Measurements from ENCODE around the gene PEBP1.

PEBP1 gene

DNA sequence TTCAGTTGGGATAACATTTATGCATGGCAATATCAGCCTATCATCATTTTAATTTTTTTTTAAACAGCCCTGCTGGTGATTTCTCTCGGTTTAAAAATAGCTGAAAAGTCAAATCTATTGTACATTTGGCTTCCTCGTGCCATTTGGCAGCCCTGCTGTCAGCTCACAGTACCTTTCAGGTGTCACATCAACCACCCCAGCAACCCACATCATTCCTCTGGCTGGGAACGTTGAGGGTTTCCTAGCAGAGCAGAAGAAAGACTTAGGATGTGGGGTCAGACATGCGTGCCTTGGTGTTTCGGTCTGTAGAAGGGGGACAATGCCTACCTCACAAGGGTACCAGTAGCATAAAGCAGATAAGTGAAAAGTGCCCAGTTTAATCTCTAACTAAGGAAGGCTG lies 15.8 kb downstream of the PEBP1 start:
- no peaks in the 10 kb centered on the region for H3K27me3 Mint-ChIP-seq
- peaks cover 31% of the 10 kb centered on the region for H3K36me3 Mint-ChIP-seq (ENCODE audit: low read depth)
- no peak overlapping the region for H3K4me3 Mint-ChIP-seq
- no peaks in the 10 kb centered on the region for H3K9me3 Mint-ChIP-seq
- H3K27ac Mint-ChIP-seq = no peak overlapping the region
- no peaks in the 10 kb centered on the region for H3K4me1 Mint-ChIP-seq (ENCODE audit: low read depth)

DNA sequence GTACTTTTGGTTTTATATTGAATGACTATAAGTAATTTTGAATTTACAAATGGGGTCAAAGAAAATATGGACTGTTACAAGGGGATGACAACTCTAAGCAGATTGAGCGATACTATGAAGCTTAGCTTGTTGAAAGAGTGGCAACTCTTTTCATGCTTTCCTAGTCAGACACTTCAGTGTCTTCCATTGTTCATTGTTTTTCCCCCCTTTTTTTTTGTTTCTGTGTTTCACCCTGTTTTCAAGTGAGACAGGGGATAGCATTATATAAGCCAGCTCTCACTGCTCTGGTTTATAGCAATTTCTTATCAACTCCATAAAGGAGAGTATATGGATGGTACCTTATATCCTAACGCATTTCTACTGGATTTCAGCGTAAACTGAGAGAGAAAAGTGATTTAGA lies 24.6 kb downstream of the PEBP1 start:
- H3K27me3 Mint-ChIP-seq = no peaks in the 10 kb centered on the region
- H3K4me3 Mint-ChIP-seq = no peak overlapping the region
- peaks cover 37% of the 10 kb centered on the region for H3K36me3 Mint-ChIP-seq (ENCODE audit: low read depth)
- peaks cover 13% of the 10 kb centered on the region for H3K4me1 Mint-ChIP-seq (ENCODE audit: low read depth)
- H3K27ac Mint-ChIP-seq = no peak overlapping the region
- no peaks in the 10 kb centered on the region for H3K9me3 Mint-ChIP-seq

DNA sequence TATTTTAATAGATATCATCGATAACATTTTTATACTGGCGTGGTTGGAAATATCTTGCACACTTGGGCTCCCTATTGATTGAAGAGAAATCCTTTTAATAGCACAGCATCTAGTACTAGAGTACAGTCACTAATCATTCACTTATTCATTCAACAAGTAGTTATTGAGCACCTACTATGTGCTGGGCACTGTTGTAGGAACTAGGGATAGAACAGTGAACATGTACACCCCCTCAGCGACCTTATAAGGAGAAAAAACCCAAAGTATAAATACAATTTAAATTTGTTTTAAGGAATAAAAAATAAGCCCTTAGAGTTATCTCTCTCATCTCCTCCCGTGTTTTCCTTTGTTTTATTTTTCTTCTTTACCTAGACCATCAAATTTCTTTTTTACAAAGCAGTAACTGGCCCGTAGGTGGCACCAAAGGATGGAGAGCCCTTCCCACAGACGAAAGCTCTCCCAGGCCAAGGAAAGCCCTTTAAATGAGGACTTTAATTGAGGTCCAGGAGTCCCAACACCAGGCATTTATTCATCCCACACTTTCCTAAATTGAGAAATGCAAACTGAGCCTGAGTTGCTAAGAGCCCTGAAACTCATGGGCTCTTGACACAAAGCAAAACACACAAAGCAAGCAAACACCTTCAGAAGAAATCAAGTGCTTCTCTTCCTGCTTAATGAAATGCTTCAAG lies 29.0 kb downstream of the PEBP1 start:
- no peaks in the 10 kb centered on the region for H3K9me3 Mint-ChIP-seq
- peaks cover 32% of the 10 kb centered on the region for H3K4me1 Mint-ChIP-seq (ENCODE audit: low read depth)
- peaks cover 51% of the 10 kb centered on the region for H3K36me3 Mint-ChIP-seq (ENCODE audit: low read depth)
- no peak overlapping the region for H3K27ac Mint-ChIP-seq
- no peak overlapping the region for H3K4me3 Mint-ChIP-seq
- H3K27me3 Mint-ChIP-seq = no peaks in the 10 kb centered on the region

DNA sequence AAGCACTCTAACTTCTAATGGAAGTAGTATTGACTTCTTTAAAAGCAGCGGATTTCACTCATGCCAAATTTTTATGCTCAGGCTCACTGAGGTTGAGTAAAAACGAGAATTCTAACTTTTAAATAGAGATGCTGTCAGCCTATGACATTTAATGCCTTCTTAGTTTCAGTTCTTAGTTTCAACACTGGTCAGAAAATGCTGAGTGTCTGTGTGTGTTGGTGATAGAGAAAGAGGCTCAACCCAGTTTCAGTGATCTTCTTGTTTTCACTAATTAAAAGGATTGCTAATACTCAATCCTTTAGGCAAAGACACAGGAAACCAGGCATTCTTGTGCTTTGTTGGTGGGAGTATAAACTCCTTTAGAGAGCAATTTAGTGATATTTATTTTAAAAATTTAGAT lies 31.0 kb downstream of the PEBP1 start:
- H3K4me1 Mint-ChIP-seq (ENCODE audit: low read depth) = peaks cover 32% of the 10 kb centered on the region
- no peaks in the 10 kb centered on the region for H3K9me3 Mint-ChIP-seq
- H3K4me3 Mint-ChIP-seq = no peak overlapping the region
- no peak overlapping the region for H3K27ac Mint-ChIP-seq
- peaks cover 51% of the 10 kb centered on the region for H3K36me3 Mint-ChIP-seq (ENCODE audit: low read depth)
- no peaks in the 10 kb centered on the region for H3K27me3 Mint-ChIP-seq

DNA sequence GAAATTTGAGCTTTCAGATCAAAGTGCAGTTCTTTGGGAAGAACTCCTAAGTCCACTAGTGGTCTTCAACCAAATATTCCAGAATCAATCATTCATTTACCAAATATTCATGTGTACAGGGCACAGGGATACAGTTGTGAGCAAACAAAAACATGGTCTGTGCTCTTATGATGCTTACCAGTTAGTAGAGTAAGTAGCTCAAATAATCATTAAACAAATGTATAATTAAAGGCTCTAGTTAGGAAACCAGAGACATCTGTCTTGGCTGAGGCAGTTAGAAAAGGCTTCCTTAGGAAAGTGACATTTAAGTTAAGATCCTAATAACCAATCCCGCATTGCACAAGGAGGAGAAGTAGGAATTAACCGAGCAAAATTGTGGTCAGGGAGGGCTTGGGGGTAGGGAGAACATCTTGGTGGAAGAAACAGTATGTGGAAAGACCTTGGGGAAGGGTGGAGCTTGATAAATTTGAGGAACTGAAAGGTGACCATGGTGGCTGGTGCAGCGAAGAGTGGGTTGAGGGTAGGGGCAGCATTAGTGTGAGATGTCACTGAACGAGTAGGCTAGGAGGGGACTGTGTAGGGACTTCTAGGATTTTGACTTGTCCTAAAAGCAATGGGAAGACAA lies 40.0 kb downstream of the PEBP1 start:
- Mint-ChIP-seq H3K4me3 (no peak overlapping the region), H3K9me3 (no peaks in the 10 kb centered on the region), H3K27me3 (no peaks in the 10 kb centered on the region), H3K36me3 (ENCODE audit: low read depth) (peaks cover 52% of the 10 kb centered on the region), H3K27ac (no peak overlapping the region), H3K4me1 (ENCODE audit: low read depth) (no peaks in the 10 kb centered on the region)

DNA sequence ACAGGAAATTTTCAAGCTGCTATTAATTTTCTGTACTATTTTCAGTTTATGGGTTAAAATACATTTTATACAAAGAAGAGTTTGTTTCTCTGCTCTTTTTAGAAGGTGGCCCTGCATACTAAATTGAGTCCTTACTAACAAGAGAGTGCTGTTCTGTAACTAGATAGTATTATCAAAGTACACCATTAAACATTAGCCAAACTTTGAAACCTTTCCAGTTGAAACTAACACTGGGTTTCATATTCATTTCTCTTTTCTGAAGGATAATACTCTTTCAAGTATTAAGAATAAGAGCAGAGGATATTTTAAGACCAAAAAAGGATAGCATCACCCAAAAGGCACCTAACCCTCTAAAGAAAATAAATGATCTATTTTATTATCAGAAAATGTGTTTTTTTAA lies 47.2 kb downstream of the PEBP1 start:
- H3K4me1 Mint-ChIP-seq (ENCODE audit: low read depth) = peaks cover 11% of the 10 kb centered on the region
- H3K27me3 Mint-ChIP-seq = no peaks in the 10 kb centered on the region
- no peak overlapping the region for H3K27ac Mint-ChIP-seq
- no peaks in the 10 kb centered on the region for H3K9me3 Mint-ChIP-seq
- H3K36me3 Mint-ChIP-seq (ENCODE audit: low read depth) = peaks cover 27% of the 10 kb centered on the region
- no peak overlapping the region for H3K4me3 Mint-ChIP-seq

DNA sequence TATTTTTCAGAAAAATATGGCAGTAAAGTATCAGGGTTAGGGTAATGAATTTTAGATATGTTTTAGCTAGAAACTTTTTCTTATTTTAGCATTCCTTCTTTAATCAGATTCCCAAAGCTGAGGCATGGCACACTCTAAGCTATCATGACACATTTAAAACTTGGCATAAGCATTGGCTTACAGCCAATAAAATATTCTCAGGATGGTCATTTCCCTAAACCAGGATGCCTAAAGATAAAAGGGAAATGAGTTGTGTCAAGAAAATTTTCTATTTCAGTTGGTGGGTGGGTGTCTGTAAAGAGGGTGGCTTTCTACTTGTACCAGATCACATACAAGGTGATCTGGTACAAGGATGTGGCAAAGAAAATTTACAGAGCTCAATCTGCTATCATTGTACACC lies 47.8 kb downstream of the PEBP1 start:
- no peak overlapping the region for H3K27ac Mint-ChIP-seq
- no peak overlapping the region for H3K4me3 Mint-ChIP-seq
- peaks cover 28% of the 10 kb centered on the region for H3K36me3 Mint-ChIP-seq (ENCODE audit: low read depth)
- no peaks in the 10 kb centered on the region for H3K27me3 Mint-ChIP-seq
- H3K4me1 Mint-ChIP-seq (ENCODE audit: low read depth) = peaks cover 11% of the 10 kb centered on the region
- no peaks in the 10 kb centered on the region for H3K9me3 Mint-ChIP-seq

DNA sequence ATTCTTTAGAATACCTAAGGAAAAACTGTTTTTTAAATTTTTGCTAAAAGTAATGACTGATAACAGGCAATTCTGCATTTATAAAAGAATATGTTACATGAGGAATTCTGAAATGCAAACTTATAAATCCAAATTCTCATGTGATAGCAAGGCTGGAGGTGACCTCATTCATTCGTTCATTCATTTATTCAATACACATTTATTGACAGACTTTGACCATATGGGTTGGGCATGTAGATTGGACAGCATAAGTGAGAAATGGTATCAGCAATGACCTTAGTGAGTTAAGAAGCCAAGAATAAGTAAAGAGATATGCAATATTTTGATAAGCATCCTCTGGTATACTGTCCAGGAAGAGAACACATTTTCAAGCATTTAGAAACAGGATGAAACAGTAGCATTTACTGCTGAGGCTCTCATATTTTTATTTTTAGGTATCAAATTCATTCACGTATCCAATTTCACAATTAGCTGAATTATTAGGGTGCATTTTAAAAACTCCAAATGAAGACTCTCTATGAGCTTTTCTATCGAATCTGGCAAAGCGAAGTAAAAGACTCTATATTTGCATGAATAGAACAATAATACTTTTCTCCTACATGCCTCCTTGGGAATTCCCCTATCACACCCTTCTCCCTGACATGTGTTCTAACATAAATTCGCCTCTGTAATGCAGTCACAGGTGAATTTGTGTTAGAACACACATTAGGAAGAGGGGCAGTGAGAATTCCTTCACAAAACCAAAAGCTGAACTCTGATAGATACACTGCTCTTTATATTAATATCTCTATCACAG lies 49.9 kb downstream of the PEBP1 start:
- no peak overlapping the region for H3K4me3 Mint-ChIP-seq
- peaks cover 11% of the 10 kb centered on the region for H3K4me1 Mint-ChIP-seq (ENCODE audit: low read depth)
- H3K9me3 Mint-ChIP-seq = no peaks in the 10 kb centered on the region
- H3K27ac Mint-ChIP-seq = no peak overlapping the region
- no peaks in the 10 kb centered on the region for H3K27me3 Mint-ChIP-seq
- H3K36me3 Mint-ChIP-seq (ENCODE audit: low read depth) = peaks cover 30% of the 10 kb centered on the region

DNA sequence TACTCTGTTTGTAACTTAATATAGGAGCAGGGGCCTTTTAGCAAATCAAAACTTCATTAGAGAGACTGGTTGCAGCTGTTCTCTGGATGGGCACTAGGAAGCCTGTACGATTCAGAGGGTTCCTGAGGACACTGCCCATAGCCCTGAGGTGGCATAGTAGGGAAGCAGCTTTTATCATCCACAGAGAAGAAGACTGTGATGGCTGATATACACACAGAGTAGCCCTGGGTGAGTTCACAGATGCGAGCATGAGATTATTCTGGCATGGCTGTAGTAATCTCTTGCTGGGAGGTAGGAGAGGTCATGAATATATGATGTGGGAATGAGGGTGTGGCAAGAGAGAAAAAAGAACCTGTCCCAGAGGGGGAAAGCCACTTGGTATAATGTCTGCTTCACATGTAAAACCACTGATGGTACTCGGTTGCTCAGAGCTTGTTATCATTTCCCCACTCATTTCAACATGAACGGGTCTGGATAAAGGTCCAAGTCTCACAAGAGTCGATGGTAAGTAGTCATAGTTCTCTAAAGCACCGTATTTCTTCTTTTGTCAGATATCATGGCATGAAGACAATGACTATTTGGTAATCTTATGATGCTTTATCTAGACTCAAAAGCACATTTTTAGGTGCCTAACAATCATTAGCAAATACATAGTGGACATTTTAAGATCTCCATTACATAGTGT lies 52.0 kb downstream of the PEBP1 start:
- H3K4me3 Mint-ChIP-seq = no peak overlapping the region
- H3K27ac Mint-ChIP-seq = no peak overlapping the region
- H3K36me3 Mint-ChIP-seq (ENCODE audit: low read depth) = peaks cover 26% of the 10 kb centered on the region
- H3K9me3 Mint-ChIP-seq = no peaks in the 10 kb centered on the region
- no peaks in the 10 kb centered on the region for H3K27me3 Mint-ChIP-seq
- peaks cover 11% of the 10 kb centered on the region for H3K4me1 Mint-ChIP-seq (ENCODE audit: low read depth)

DNA sequence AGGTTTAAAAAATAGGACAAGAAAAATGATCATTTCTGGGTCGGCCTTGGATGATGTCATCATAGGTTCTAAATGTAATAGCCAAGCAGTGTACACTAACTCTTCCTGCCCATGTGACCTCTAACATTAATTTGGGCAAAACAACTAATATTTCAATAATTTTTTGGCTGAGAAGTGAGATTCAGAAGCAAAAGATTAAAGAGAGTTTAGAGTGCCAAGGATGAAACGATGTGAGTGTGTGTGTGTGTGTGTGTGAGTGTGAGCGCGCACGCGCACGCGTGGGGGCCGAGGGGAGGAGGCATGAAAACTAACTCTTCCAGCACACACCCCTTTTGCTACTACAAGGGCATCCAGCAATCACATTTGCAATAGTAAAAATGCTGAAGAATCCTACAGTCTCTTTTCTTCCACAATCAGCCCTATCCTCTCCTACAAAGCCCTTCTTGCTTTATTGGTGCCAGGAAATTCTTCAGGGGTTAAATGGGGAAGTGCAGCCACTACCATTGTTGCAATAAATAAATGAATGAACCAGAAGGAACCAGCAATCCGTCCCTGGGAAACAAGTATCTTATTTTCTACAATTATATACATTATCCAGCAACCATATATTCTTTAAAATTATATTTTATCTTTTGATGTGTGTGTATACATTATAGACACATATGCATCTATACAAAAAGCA lies 52.9 kb downstream of the PEBP1 start:
- H3K27me3 Mint-ChIP-seq = no peaks in the 10 kb centered on the region
- H3K9me3 Mint-ChIP-seq = no peaks in the 10 kb centered on the region
- H3K4me1 Mint-ChIP-seq (ENCODE audit: low read depth) = peaks cover 11% of the 10 kb centered on the region
- H3K4me3 Mint-ChIP-seq = no peak overlapping the region
- H3K36me3 Mint-ChIP-seq (ENCODE audit: low read depth) = peaks cover 30% of the 10 kb centered on the region
- no peak overlapping the region for H3K27ac Mint-ChIP-seq

DNA sequence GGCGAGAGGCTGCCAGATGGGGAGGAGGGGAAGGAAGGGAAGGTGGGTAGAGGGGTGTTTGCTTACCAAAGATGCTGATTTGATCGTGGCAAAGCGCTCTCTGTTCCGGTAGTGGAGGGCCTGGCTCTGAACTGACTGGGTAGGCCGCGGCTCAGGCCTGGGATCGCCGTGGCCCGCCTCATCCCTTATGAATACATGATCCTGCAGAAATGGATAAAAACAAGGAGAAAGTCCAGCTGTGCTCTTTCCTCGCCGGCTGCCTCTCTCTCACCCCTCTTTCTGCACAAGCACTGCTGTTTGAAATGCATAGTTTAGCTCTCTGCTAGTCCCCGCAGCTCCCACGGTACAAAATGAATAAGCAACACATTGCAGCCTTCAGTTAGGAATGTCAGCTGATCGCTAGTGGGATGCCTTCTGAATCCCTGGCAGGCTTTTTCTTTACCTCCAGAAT lies 53.8 kb downstream of the PEBP1 start:
- H3K4me3 Mint-ChIP-seq = no peak overlapping the region
- no peak overlapping the region for H3K27ac Mint-ChIP-seq
- peaks cover 11% of the 10 kb centered on the region for H3K4me1 Mint-ChIP-seq (ENCODE audit: low read depth)
- H3K9me3 Mint-ChIP-seq = no peaks in the 10 kb centered on the region
- peaks cover 35% of the 10 kb centered on the region for H3K36me3 Mint-ChIP-seq (ENCODE audit: low read depth)
- no peaks in the 10 kb centered on the region for H3K27me3 Mint-ChIP-seq

DNA sequence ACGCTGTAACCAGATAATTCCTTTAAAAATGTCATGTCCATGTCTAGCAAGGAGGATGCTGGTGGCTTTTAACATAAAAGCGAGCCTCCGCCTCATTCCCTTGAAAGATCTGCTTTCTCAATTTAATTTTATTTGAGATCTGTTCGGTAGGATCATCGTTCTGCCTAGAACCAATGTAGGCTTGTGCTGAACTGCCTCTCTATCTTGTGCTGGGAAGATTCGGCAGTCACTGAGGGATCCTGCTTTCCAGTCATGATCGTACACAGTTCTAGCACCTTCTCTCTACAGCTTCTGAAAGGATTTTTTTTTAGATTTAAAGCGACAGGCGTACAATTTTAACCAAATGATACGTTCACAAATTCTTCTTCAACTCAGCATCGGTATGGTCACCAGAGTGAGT lies 54.3 kb downstream of the PEBP1 start:
- Mint-ChIP-seq H3K4me3 (no peak overlapping the region), H3K27me3 (no peaks in the 10 kb centered on the region), H3K36me3 (ENCODE audit: low read depth) (peaks cover 36% of the 10 kb centered on the region), H3K4me1 (ENCODE audit: low read depth) (peaks cover 11% of the 10 kb centered on the region), H3K9me3 (no peaks in the 10 kb centered on the region), H3K27ac (no peak overlapping the region)

DNA sequence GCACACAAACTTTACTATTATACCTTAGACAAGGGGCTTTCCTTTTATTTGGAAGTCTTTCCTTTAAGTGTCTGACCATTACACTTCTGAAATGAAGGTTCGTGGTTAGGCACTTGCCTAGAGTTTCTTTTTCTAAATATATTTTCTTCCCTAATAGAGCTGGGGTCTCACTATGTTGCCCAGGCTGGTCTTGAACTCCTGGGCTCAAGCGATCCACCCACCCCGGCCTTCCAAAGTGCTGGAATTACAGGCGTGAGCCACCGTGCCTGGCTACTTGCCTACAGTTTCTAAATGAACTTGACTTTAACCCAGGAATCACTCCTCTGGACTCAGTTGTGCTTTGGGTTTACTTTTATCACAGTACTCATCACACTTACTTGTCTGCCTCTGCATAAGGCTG lies 57.6 kb downstream of the PEBP1 start:
- H3K36me3 Mint-ChIP-seq (ENCODE audit: low read depth) = peaks cover 52% of the 10 kb centered on the region

DNA sequence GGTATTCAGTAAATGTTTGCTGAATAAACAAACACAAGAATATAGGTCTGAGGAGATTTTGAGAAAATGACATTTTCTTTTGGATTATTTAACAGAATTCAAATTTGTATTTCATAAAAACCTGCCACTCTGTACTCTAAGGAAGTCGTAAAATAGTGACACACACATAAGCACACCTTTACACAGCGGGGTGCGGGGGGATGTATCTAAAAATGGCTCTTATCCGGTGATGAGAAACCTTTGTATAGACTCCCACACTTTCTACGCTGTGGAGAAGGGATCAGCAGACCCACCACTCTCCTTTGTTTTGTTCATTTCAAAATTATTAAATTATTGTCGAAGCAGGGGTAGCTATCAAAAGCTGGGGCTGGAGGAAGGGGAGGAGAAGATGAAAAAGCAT lies 58.0 kb downstream of the PEBP1 start:
- H3K27me3 Mint-ChIP-seq = no peaks in the 10 kb centered on the region
- H3K4me1 Mint-ChIP-seq (ENCODE audit: low read depth) = no peaks in the 10 kb centered on the region
- H3K27ac Mint-ChIP-seq = no peak overlapping the region
- H3K9me3 Mint-ChIP-seq = no peaks in the 10 kb centered on the region
- peaks cover 53% of the 10 kb centered on the region for H3K36me3 Mint-ChIP-seq (ENCODE audit: low read depth)
- H3K4me3 Mint-ChIP-seq = no peak overlapping the region

More for the DNA sequence above, 57.6 kb downstream of the PEBP1 start:
- Mint-ChIP-seq H3K27ac (no peak overlapping the region), H3K4me1 (ENCODE audit: low read depth) (no peaks in the 10 kb centered on the region), H3K9me3 (no peaks in the 10 kb centered on the region), H3K4me3 (no peak overlapping the region), H3K27me3 (no peaks in the 10 kb centered on the region)

Measured in stimulated activated naive CD8-positive, alpha-beta T cell treated with anti-CD3 and anti-CD28 coated beads, Interleukin-15, Interleukin-2, amounts not matched to agents 100 ng/mL and 50 ng/mL, for 24 hours (primary cell).